ENCODE data around the gene TMEM89. TPM values are rescaled to one million over a fixed set of nuclear protein-coding genes. Genes with fewer than 3 reads are reported as not detected.

Gene TMEM89
- total and polyA plus RNA-seq, 2 donors (not counting 1 experiment from before 2014, with no cell fraction given), result not detected

GRCh38 chr3:48587686-48588085, 33.9 kb downstream of the TMEM89 start:
- Mint-ChIP-seq H3K4me3 (no peak overlapping the region), H3K27me3 (peaks cover 34% of the 10 kb centered on the region), H3K27ac (no peak overlapping the region), H3K4me1 (no peaks in the 10 kb centered on the region), H3K9me3 (ENCODE audit: insufficient read depth) (no peaks in the 10 kb centered on the region)
- Histone ChIP-seq H3K36me3 (replicated peaks in 1 of 2; ENCODE audit: control extremely low read depth in 1 of 2, control insufficient read depth in 1 of 2, extremely low read depth in 1 of 2, insufficient read depth in 2 of 2, low read length in 1 of 2) (no peaks in the 10 kb centered on the region), H3K9ac (ENCODE audit: low read length) (no peak overlapping the region), H3K79me2 (ENCODE audit: control insufficient read depth, insufficient read depth, low read length) (no peaks in the 10 kb centered on the region), H2AFZ (ENCODE audit: insufficient read depth, low read depth, low read length, poor library complexity, severe bottlenecking) (no peak overlapping the region), H3K4me3 (ENCODE audit: control extremely low read depth in 1 of 5, extremely low read depth in 1 of 5, insufficient read depth in 1 of 5, low read depth in 2 of 5, low read length in 4 of 5) (no peak overlapping the region), H3K9me3 (ENCODE audit: control extremely low read depth in 1 of 3, control insufficient read depth in 2 of 3, insufficient read depth in 1 of 3, low read length in 2 of 3) (no peaks in the 10 kb centered on the region), H4K20me1 (ENCODE audit: control insufficient read depth, insufficient read depth, low read length, poor library complexity, severe bottlenecking) (no peaks in the 10 kb centered on the region), H3K4me1 (ENCODE audit: control insufficient read depth in 2 of 2, insufficient read depth in 2 of 2, low read length in 2 of 2) (no peaks in the 10 kb centered on the region), H3K4me2 (replicated peaks; ENCODE audit: low read depth, low read length, poor library complexity, severe bottlenecking) (no peak overlapping the region), H3K27ac (ENCODE audit: low read length in 2 of 2) (no peak overlapping the region), H3K27me3 (replicated peaks in 1 of 4; ENCODE audit: control extremely low read depth in 1 of 4, control insufficient read depth in 3 of 4, insufficient read depth in 4 of 4, low read length in 3 of 4) (peaks cover 0 to 13% (median 1%) of the 10 kb centered on the region in 4 experiments)
- DNase-seq (no peak), ATAC-seq (ENCODE audit: low read depth) (no peak)
- intact Hi-C loops (cut with micrococcal nuclease), result no loop called here
- ChIA-PET CTCF (no interaction called here), POLR2A (no interaction called here)
- 80% methylated on average over 11 of the region's 11 CpGs for WGBS (ENCODE audit: insufficient coverage)
- no peak for TF ChIP-seq EZH2 (IDR thresholded peaks at IDR 0.05; ENCODE audit: borderline replicate concordance, insufficient read depth, low read depth, low read length, poor library complexity, severe bottlenecking)
- TF ChIP-seq CTCF (IDR thresholded peaks at IDR 0.05), result no peak

- no peak overlapping the region for H3K27ac Mint-ChIP-seq
Observed at GRCh38 chr3:48585411-48585810, 36.2 kb downstream of the TMEM89 start.

More at GRCh38 chr3:48585411-48585810, 36.2 kb downstream of the TMEM89 start:
- Histone ChIP-seq H3K27me3 (replicated peaks in 1 of 4; ENCODE audit: control extremely low read depth in 1 of 4, control insufficient read depth in 3 of 4, insufficient read depth in 4 of 4, low read length in 3 of 4) (peaks cover 0 to 9% (median 1%) of the 10 kb centered on the region in 4 experiments), H3K36me3 (replicated peaks in 1 of 2; ENCODE audit: control extremely low read depth in 1 of 2, control insufficient read depth in 1 of 2, extremely low read depth in 1 of 2, insufficient read depth in 2 of 2, low read length in 1 of 2) (no peaks in the 10 kb centered on the region), H2AFZ (ENCODE audit: insufficient read depth, low read depth, low read length, poor library complexity, severe bottlenecking) (no peak overlapping the region), H3K79me2 (ENCODE audit: control insufficient read depth, insufficient read depth, low read length) (no peaks in the 10 kb centered on the region), H3K4me3 (ENCODE audit: control extremely low read depth in 1 of 5, extremely low read depth in 1 of 5, insufficient read depth in 1 of 5, low read depth in 2 of 5, low read length in 4 of 5) (no peak overlapping the region), H3K9ac (ENCODE audit: low read length) (no peak overlapping the region), H3K4me2 (replicated peaks; ENCODE audit: low read depth, low read length, poor library complexity, severe bottlenecking) (no peak overlapping the region), H4K20me1 (ENCODE audit: control insufficient read depth, insufficient read depth, low read length, poor library complexity, severe bottlenecking) (no peaks in the 10 kb centered on the region), H3K9me3 (ENCODE audit: control extremely low read depth in 1 of 3, control insufficient read depth in 2 of 3, insufficient read depth in 1 of 3, low read length in 2 of 3) (no peaks in the 10 kb centered on the region), H3K4me1 (ENCODE audit: control insufficient read depth in 2 of 2, insufficient read depth in 2 of 2, low read length in 2 of 2) (no peaks in the 10 kb centered on the region), H3K27ac (ENCODE audit: low read length in 2 of 2) (no peak overlapping the region)
- DNase-seq (no peak), ATAC-seq (ENCODE audit: low read depth) (no peak)
- CTCF ChIA-PET, result no interaction called here
- no peaks in the 10 kb centered on the region for H3K9me3 Mint-ChIP-seq (ENCODE audit: insufficient read depth)
- peaks cover 28% of the 10 kb centered on the region for H3K27me3 Mint-ChIP-seq
- H3K4me1 Mint-ChIP-seq, result no peaks in the 10 kb centered on the region
- 90% methylated on average over 6 of the region's 8 CpGs for WGBS (ENCODE audit: insufficient coverage)
- POLR2A ChIA-PET, result no interaction called here
- no peak overlapping the region for H3K4me3 Mint-ChIP-seq
- no peak for TF ChIP-seq CTCF (IDR thresholded peaks at IDR 0.05)
- no peak for TF ChIP-seq EZH2 (IDR thresholded peaks at IDR 0.05; ENCODE audit: borderline replicate concordance, insufficient read depth, low read depth, low read length, poor library complexity, severe bottlenecking)
- intact Hi-C loops (cut with micrococcal nuclease), result no loop called here
